GM12865 (cell line): ENCODE data around the gene PCDH9.
"Not testable (repeated sequence)": the region's sequence is repeated elsewhere in the genome, so short reads cannot be mapped to it uniquely, and the experiment has no call there.

Experiments
- DNase-seq: peaks from one replicate; pipeline ENCODE4 v3.0.0; 2010; ENCODE audit warnings: low read depth
- H3K4me3 ChIP-seq: 2 replicates; pipeline ENCODE4 v1.5.1; 2011; ENCODE audit warnings: mild to moderate bottlenecking, low read depth, low read length, control low read depth
- TF ChIP-seq, protein P1 (sequence below): IDR thresholded peaks from 2 replicates; pipeline ENCODE4 v1.5.1; 2011; ENCODE audit warnings: low read length, control low read depth, low read depth, inconsistent platforms; ENCODE audit not compliant: insufficient read depth; ENCODE audit errors: missing control alignments

PCDH9 gene

DNA sequence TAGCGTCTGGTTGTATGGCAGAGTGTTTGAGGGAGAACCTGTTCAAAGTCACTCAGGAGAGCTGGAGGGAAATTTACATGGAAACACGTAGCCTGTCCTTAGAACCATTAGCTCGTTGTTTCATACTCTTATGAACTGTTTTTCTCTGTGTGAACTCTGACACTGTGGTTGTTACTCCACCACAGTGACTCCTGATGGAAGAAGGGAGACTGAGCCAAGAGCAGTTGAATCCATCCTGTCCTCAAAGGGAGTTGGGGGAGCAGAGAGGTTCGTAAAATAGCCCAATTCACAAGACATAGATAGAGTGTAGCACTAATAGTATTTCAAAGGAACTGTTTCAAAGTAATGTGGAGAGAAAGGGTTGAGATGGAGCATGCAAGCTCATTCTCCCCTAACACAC is 964.8 kb downstream of the PCDH9 start:
- DNase-seq = no peak
- H3K4me3 ChIP-seq = no peak overlapping the region
- TF ChIP-seq, protein P1, sequence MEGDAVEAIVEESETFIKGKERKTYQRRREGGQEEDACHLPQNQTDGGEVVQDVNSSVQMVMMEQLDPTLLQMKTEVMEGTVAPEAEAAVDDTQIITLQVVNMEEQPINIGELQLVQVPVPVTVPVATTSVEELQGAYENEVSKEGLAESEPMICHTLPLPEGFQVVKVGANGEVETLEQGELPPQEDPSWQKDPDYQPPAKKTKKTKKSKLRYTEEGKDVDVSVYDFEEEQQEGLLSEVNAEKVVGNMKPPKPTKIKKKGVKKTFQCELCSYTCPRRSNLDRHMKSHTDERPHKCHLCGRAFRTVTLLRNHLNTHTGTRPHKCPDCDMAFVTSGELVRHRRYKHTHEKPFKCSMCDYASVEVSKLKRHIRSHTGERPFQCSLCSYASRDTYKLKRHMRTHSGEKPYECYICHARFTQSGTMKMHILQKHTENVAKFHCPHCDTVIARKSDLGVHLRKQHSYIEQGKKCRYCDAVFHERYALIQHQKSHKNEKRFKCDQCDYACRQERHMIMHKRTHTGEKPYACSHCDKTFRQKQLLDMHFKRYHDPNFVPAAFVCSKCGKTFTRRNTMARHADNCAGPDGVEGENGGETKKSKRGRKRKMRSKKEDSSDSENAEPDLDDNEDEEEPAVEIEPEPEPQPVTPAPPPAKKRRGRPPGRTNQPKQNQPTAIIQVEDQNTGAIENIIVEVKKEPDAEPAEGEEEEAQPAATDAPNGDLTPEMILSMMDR = no peak

DNA sequence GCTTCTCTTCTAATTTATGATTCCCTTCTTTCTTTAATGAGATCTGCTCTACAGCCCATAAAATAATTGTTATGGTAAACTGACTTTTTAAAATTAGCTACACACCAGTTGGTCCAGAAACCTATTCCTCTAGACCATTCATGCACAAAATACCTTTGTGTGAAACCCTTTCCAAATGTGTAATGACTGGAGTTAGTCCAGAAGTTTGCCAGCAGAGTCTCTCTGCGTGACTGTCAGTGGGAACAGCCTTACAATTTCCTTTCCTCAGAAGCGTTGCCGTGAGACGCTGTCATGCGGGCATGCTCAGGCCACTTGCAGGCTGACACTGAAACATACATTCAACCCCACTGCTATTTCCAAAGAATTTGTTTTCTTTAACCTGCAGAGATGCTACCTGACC is 965.2 kb downstream of the PCDH9 start:
- no peak overlapping the region for H3K4me3 ChIP-seq
- no peak for DNase-seq

DNA sequence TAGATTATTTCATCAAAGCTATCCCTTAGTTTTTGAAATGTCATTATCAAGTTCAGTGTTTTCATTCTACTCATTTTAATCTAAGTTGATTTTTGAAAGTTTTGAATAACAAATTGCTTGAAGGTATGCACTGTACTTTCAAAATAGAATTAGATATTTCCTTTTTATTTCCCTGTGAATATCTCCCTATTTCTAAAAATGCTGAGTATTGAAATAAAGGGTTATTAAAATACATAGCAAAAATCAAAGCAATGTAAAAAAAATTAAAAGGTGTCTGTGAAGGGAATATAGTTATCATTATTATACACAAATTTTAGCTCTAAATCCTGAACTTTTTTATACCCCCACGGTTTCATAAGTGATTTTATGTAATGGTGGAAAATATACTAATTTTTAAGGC is 967.8 kb downstream of the PCDH9 start:
- no peak for DNase-seq
- TF ChIP-seq, protein P1 = no peak
- H3K4me3 ChIP-seq = no peak overlapping the region

More for the DNA sequence above, 965.2 kb downstream of the PCDH9 start:
- TF ChIP-seq, protein P1 = no peak

DNA sequence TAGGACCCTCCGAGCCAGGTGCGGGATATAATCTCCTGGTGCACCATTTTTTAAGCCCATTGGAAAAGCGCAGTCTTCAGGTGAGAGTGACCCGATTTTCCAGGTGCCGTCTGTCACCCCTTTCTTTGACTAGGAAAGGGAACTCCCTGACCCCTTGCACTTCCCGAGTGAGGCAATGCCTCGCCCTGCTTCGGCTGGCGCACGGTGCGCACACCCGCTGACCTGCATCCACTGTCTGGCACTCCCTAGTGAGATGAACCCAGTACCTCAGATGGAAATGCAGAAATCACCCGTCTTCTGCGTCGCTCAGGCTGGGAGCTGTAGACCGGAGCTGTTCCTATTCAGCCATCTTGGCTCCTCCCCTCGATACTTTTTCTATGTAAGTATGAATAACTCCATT is 970.7 kb downstream of the PCDH9 start:
- not testable (repeated sequence) for H3K4me3 ChIP-seq, DNase-seq
